VCaP (cell line): ENCODE measurements around the gene TH.

ENCODE experiments used
- H3K27ac ChIP-seq: fragments of 450-650 bp; 2 replicates; pipeline ENCODE4 v1.5.1; 2017
- CTCF ChIP-seq: fragments of 450-650 bp; conservative IDR thresholded peaks from 2 replicates; pipeline ENCODE4 v1.5.1; 2017; ENCODE audit warnings: mild to moderate bottlenecking, moderate library complexity

The TH gene

GRCh38 chr11:2165571-2165970 is 6.0 kb downstream of the TH start:
- no peak for TF ChIP-seq CTCF
- no peak overlapping the region for H3K27ac ChIP-seq

- TF ChIP-seq CTCF: no peak
- H3K27ac ChIP-seq: no peak overlapping the region
These were observed 6.6 kb downstream of the TH start for GRCh38 chr11:2164861-2165555.

DNA sequence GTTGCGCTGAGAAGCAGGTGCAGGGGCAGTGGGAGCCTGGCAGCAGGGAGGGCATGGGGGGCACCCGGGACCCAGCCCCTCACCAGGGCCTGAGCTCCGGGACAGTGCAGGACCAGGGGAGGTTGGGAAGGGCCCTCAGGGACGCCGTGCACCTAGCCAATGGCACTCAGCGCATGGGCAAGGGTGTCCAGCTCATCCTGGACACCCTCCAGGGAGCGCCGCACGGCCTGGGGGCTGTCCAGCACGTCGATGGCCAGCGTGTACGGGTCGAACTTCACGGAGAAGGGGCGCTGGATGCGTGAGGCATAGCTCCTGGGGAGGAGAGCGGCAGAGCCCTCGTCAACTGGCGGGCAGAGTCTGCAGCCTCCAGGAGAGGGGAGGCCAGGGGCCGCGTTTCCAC is 7.5 kb downstream of the TH start:
- TF ChIP-seq CTCF: no peak
- no peak overlapping the region for H3K27ac ChIP-seq

GRCh38 chr11:2163428-2163978 is 8.1 kb downstream of the TH start:
- TF ChIP-seq CTCF: no peak
- H3K27ac ChIP-seq: no peak overlapping the region

GRCh38 chr11:2160736-2161259 is 10.8 kb downstream of the TH start, which contains the start of gene INS:
Gene INS, minus strand, starts transcription at chr11:2161209. Its CDS starts 238 bp downstream, at chr11:2160971.
- H3K27ac ChIP-seq: no peak within 1 kb of the TSS
- TF ChIP-seq CTCF: no peak

DNA sequence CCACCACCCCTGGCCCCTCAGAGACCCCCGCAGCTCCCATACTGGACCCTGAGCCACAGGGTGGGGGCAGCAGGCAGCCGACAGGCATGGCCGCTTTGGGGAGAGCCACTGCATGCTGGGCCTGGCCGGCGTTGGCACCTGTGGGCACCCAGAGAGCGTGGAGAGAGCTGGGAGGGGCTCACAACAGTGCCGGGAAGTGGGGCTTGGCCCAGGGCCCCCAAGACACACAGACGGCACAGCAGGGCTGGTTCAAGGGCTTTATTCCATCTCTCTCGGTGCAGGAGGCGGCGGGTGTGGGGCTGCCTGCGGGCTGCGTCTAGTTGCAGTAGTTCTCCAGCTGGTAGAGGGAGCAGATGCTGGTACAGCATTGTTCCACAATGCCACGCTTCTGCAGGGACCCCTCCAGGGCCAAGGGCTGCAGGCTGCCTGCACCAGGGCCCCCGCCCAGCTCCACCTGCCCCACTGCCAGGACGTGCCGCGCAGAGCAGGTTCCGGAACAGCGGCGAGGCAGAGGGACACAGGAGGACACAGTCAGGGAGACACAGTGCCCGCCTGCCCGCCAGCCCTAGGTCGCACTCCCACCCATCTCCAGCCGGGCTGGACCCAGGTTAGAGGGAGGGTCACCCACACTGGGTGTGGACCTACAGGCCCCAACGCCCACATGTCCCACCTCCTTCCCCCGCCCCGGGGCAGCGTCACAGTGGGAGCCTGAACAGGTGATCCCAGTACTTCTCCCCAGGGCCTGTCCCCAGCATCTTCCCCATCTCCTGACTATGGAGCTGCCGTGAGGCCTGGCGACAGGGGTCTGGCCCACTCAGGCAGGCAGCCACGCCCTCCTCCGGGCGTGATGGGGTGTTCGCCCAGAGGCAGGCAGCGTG is 11.8 kb downstream of the TH start:
- TF ChIP-seq CTCF: no peak
- no peak overlapping the region for H3K27ac ChIP-seq

GRCh38 chr11:2158966-2159365 is 12.6 kb downstream of the TH start:
- H3K27ac ChIP-seq: no peak overlapping the region
- no peak for TF ChIP-seq CTCF
